Measurements from ENCODE around the gene DEPDC7.

DNA sequence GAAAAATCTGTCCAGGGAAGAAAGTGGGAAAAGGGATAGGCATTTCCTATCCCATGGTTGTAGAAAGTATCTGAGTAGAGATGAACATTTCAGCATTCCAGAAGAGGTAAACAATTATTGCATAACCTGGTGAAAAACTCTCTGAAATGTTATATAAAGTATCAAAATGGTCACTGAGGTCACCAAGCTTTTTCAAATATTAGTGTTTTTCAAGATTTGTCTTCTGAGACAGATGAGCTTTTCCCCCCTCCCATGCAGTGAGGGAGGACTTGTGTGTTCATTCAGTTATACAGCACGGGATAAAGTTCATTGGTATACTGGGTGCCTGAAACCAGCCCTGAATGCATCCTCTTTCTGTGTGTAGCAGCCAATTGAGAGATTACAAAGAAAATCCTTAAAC lies 1.9 kb upstream of the DEPDC7 start:
- TF ChIP-seq, protein P1, sequence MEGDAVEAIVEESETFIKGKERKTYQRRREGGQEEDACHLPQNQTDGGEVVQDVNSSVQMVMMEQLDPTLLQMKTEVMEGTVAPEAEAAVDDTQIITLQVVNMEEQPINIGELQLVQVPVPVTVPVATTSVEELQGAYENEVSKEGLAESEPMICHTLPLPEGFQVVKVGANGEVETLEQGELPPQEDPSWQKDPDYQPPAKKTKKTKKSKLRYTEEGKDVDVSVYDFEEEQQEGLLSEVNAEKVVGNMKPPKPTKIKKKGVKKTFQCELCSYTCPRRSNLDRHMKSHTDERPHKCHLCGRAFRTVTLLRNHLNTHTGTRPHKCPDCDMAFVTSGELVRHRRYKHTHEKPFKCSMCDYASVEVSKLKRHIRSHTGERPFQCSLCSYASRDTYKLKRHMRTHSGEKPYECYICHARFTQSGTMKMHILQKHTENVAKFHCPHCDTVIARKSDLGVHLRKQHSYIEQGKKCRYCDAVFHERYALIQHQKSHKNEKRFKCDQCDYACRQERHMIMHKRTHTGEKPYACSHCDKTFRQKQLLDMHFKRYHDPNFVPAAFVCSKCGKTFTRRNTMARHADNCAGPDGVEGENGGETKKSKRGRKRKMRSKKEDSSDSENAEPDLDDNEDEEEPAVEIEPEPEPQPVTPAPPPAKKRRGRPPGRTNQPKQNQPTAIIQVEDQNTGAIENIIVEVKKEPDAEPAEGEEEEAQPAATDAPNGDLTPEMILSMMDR (conservative IDR thresholded peaks at IDR 0.05; ENCODE audit: low read depth in 2 of 2) = no peak
- no peak for TF ChIP-seq EZH2 (IDR thresholded peaks at IDR 0.05; ENCODE audit: low read depth, unreplicated experiment)
- TF ChIP-seq JUNB (IDR thresholded peaks at IDR 0.05; ENCODE audit: unreplicated experiment) = no peak
- TF ChIP-seq POLR2AphosphoS5 (IDR thresholded peaks at IDR 0.05; ENCODE audit: low read depth) = no peak
- TF ChIP-seq, protein P2, sequence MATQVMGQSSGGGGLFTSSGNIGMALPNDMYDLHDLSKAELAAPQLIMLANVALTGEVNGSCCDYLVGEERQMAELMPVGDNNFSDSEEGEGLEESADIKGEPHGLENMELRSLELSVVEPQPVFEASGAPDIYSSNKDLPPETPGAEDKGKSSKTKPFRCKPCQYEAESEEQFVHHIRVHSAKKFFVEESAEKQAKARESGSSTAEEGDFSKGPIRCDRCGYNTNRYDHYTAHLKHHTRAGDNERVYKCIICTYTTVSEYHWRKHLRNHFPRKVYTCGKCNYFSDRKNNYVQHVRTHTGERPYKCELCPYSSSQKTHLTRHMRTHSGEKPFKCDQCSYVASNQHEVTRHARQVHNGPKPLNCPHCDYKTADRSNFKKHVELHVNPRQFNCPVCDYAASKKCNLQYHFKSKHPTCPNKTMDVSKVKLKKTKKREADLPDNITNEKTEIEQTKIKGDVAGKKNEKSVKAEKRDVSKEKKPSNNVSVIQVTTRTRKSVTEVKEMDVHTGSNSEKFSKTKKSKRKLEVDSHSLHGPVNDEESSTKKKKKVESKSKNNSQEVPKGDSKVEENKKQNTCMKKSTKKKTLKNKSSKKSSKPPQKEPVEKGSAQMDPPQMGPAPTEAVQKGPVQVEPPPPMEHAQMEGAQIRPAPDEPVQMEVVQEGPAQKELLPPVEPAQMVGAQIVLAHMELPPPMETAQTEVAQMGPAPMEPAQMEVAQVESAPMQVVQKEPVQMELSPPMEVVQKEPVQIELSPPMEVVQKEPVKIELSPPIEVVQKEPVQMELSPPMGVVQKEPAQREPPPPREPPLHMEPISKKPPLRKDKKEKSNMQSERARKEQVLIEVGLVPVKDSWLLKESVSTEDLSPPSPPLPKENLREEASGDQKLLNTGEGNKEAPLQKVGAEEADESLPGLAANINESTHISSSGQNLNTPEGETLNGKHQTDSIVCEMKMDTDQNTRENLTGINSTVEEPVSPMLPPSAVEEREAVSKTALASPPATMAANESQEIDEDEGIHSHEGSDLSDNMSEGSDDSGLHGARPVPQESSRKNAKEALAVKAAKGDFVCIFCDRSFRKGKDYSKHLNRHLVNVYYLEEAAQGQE (IDR thresholded peaks at IDR 0.05; ENCODE audit: unreplicated experiment) = no peak
- TF ChIP-seq ZNF114 (CRISPR knock-in tag; IDR thresholded peaks at IDR 0.05) = no peak
- TF ChIP-seq EZH2phosphoT487 (IDR thresholded peaks at IDR 0.05; ENCODE audit: unreplicated experiment) = no peak
- TF ChIP-seq STAT1 (IDR thresholded peaks at IDR 0.05; ENCODE audit: unreplicated experiment) = no peak
- TF ChIP-seq ZNF331 (CRISPR knock-in tag; IDR thresholded peaks at IDR 0.05; ENCODE audit: low read depth) = no peak
